HCT116 (cell line): ENCODE data around the gene TACC2. TPM values are rescaled to one million over a fixed set of nuclear protein-coding genes. Genes with fewer than 3 reads are reported as not detected.

ENCODE experiments used
- ATAC-seq: fragments of 200-7000 bp; cut with Tn5 transposase; 2 replicates; pipeline ENCODE4 v1.9.1; 2020; ENCODE audit warnings: mild to moderate bottlenecking, moderate library complexity
- BruUV-seq: library from RNA; stranded (reverse); fragments of 400-500 nt; replicated peaks from 2 replicates; lab custom pipeline; 2021; lab: Mats Ljungman, UMichigan
- CTCF ChIA-PET: fragments of 300-600 bp; sonication (Branson Sonifier 250); formaldehyde crosslinking; loops from one replicate; lab custom pipeline; 2021; ENCODE audit warnings: antibody characterized with exemption; lab: Charles Lee
- POLR2A ChIA-PET: fragments of 300-600, 350-600 bp; sonication (Branson Sonifier 250); formaldehyde crosslinking; loops from one replicate; lab custom pipeline; 2021; ENCODE audit warnings: antibody characterized with exemption; lab: Charles Lee
- RAD21 ChIA-PET, 2 experiments: fragments of 300-600 bp; sonication (Branson Sonifier 250); formaldehyde crosslinking; loops; one replicate each; lab custom pipeline; 2023; ENCODE audit warnings: low total read pairs in 2 of 2; ENCODE audit not compliant: uncharacterized antibody in 2 of 2, unreplicated experiment in 2 of 2, low non-redundant PET in 1 of 2; lab: Charles Lee
- DNase-seq: peaks from one replicate; pipeline ENCODE4 v3.0.0-alpha.2; 2010; ENCODE audit warnings: low read depth, low spot score
- H2AFZ ChIP-seq: fragments of 200-600 bp; shearing (Covaris generic), sonication (generic); 2 replicates; pipeline ENCODE4 v1.6.1; 2017; ENCODE audit warnings: low read depth, mixed run types, mixed read lengths, antibody characterized with exemption, low read length; ENCODE audit not compliant: poor library complexity, severe bottlenecking
- H3K27ac ChIP-seq: 2 replicates; pipeline ENCODE4 v1.5.1; 2012; ENCODE audit warnings: low read depth, low read length
- H3K27me3 ChIP-seq: fragments of 200-600 bp; sonication (generic); 2 replicates; pipeline ENCODE4 v1.6.1; 2016; ENCODE audit warnings: mixed run types, low read length, mixed read lengths; ENCODE audit not compliant: insufficient read depth
- H3K36me3 ChIP-seq, 2 experiments: fragments of 200-500 bp in 1 of 2; fragments of 200-600 bp in 1 of 2; sonication (Bioruptor generic) in 1 of 2; sonication (generic) in 1 of 2; 2 replicates each; pipeline versions ENCODE4 v1.5.1 to v1.6.1; 2014 to 2016; ENCODE audit warnings: low read length in 2 of 2, inconsistent platforms in 1 of 2, mixed read lengths in 1 of 2, mixed run types in 1 of 2; ENCODE audit not compliant: insufficient read depth in 2 of 2, control insufficient read depth in 1 of 2
- H3K4me1 ChIP-seq, 2 experiments: fragments of 200-600 bp in 1 of 2; sonication (generic) in 1 of 2; 2 replicates each; pipeline versions ENCODE4 v1.5.1 to v1.6.1; 2012 to 2017; ENCODE audit warnings: low read length in 2 of 2, inconsistent platforms in 1 of 2, mild to moderate bottlenecking in 1 of 2, mixed read lengths in 1 of 2, mixed run types in 1 of 2, moderate library complexity in 1 of 2; ENCODE audit not compliant: insufficient read depth in 2 of 2, control insufficient read depth in 1 of 2
- H3K4me2 ChIP-seq: fragments of 200-600 bp; sonication (generic); 2 replicates; pipeline ENCODE4 v1.6.1; 2017; ENCODE audit warnings: mixed run types, low read length, mixed read lengths
- H3K4me3 ChIP-seq, 2 experiments: fragments of 200-600 bp in 1 of 2; sonication (generic) in 1 of 2; replicated peaks in 1 of 2; 2 replicates each; pipeline ENCODE4 v1.5.1; 2011 to 2016; ENCODE audit warnings: low read length in 2 of 2, control low read depth in 1 of 2, low read depth in 1 of 2, mild to moderate bottlenecking in 1 of 2, mixed read lengths in 1 of 2, mixed run types in 1 of 2
- H3K79me2 ChIP-seq: fragments of 200-600 bp; sonication (generic); 2 replicates; pipeline ENCODE4 v1.6.1; 2017; ENCODE audit warnings: mild to moderate bottlenecking, mixed run types, low read length, moderate library complexity, mixed read lengths; ENCODE audit not compliant: insufficient read depth
- H3K9ac ChIP-seq: fragments of 200-600 bp; sonication (generic); 2 replicates; pipeline ENCODE4 v1.6.1; 2016; ENCODE audit warnings: low read length, mixed read lengths
- H3K9me2 ChIP-seq: fragments of 200-600 bp; sonication (generic), shearing (Covaris generic); 2 replicates; pipeline ENCODE4 v1.6.1; 2017; ENCODE audit warnings: mixed run types, mild to moderate bottlenecking, moderate library complexity; ENCODE audit not compliant: insufficient read depth
- H3K9me3 ChIP-seq, 2 experiments: fragments of 200-500 bp in 1 of 2; fragments of 200-600 bp in 1 of 2; sonication (Bioruptor generic) in 1 of 2; sonication (generic) in 1 of 2; 2 replicates each; pipeline ENCODE4 v1.6.1; 2014 to 2017; ENCODE audit warnings: low read length in 2 of 2, mixed read lengths in 2 of 2, inconsistent platforms in 1 of 2, low read depth in 1 of 2, mild to moderate bottlenecking in 1 of 2, mixed run types in 1 of 2, moderate library complexity in 1 of 2; ENCODE audit not compliant: control insufficient read depth in 1 of 2, insufficient read depth in 1 of 2
- H4K20me1 ChIP-seq: fragments of 200-600 bp; sonication (generic), shearing (Covaris generic); 2 replicates; pipeline ENCODE4 v1.6.1; 2017; ENCODE audit warnings: mixed run types, mild to moderate bottlenecking, moderate library complexity; ENCODE audit not compliant: insufficient read depth
- CBX3 ChIP-seq: IDR thresholded peaks from 2 replicates; pipeline ENCODE4 v1.6.1; 2012; ENCODE audit warnings: low read depth
- ELF1 ChIP-seq: IDR thresholded peaks from 2 replicates; pipeline ENCODE4 v1.6.1; 2012; ENCODE audit warnings: low read depth, borderline replicate concordance
- EZH2 ChIP-seq: fragments of 200-600 bp; sonication (generic); IDR thresholded peaks from 2 replicates; pipeline ENCODE4 v1.6.1; 2017; ENCODE audit warnings: antibody characterized with exemption, mixed run types
- EZH2phosphoT487 ChIP-seq: fragments of 200-600 bp; IDR thresholded peaks from 2 replicates; pipeline ENCODE4 v1.6.1; 2018; ENCODE audit warnings: antibody characterized with exemption, borderline replicate concordance
- JUND ChIP-seq: IDR thresholded peaks from 2 replicates; pipeline ENCODE4 v1.6.1; 2012
- POLR2A ChIP-seq: IDR thresholded peaks from 2 replicates; pipeline ENCODE4 v1.7.0; 2011; ENCODE audit warnings: borderline replicate concordance; ENCODE audit not compliant: insufficient read depth, insufficient read length; ENCODE audit errors: extremely low read depth
- POLR2AphosphoS5 ChIP-seq: IDR thresholded peaks from 2 replicates; pipeline ENCODE4 v1.6.1; 2011; ENCODE audit warnings: mild to moderate bottlenecking, low read depth, low read length, moderate library complexity
- SP1 ChIP-seq: IDR thresholded peaks from 2 replicates; pipeline ENCODE4 v1.6.1; 2012; ENCODE audit warnings: low read depth
- YY1 ChIP-seq: IDR thresholded peaks from 2 replicates; pipeline ENCODE4 v1.6.1; 2011; ENCODE audit warnings: low read length, low read depth, moderate library complexity, mild to moderate bottlenecking; ENCODE audit not compliant: insufficient replicate concordance; ENCODE audit errors: extremely low read depth
- ZNF274 ChIP-seq: fragments of 200-500 bp; sonication (Bioruptor generic); IDR thresholded peaks from 2 replicates; pipeline ENCODE4 v1.6.1; 2014; ENCODE audit warnings: mild to moderate bottlenecking, low read depth, low read length, inconsistent platforms
- intact Hi-C: fragments of 100-400 bp; cut with micrococcal nuclease; formaldehyde crosslinking; loops from 2 replicates; pipeline ENCODE4 v1.10.0; 2022
- total RNA-seq: library from RNA; stranded (reverse); gene quantifications from one replicate; pipeline ENCODE4 v1.2.1, GENCODE V29; 2021; ENCODE audit not compliant: unreplicated experiment
- TF ChIP-seq, protein P1 (sequence below): IDR thresholded peaks from 2 replicates; pipeline ENCODE4 v1.6.1; 2012; ENCODE audit warnings: low read depth
- TF ChIP-seq, protein P2 (sequence below): IDR thresholded peaks from 2 replicates; pipeline ENCODE4 v1.6.1; 2011; ENCODE audit warnings: mild to moderate bottlenecking, low read length, moderate library complexity; ENCODE audit not compliant: insufficient replicate concordance; ENCODE audit errors: extremely low read depth

TACC2 gene
- total RNA-seq, 1 experiment from 2014 or later = 38.6 TPM

- no peaks in the 10 kb centered on the region for H3K9me2 ChIP-seq
- H3K9ac ChIP-seq = no peak overlapping the region
- H3K4me1 ChIP-seq = no peaks in the 10 kb centered on the region
- CTCF ChIA-PET = no interaction called here
- H3K9me3 ChIP-seq = no peaks in the 10 kb centered on the region
- H3K27me3 ChIP-seq = no peaks in the 10 kb centered on the region
- no peak overlapping the region for H3K27ac ChIP-seq
- intact Hi-C loops = no loop called here
- no peaks in the 10 kb centered on the region for H3K79me2 ChIP-seq
- DNase-seq (no peak), ATAC-seq (no peak)
- BruUV-seq = no TSS peak
- H2AFZ ChIP-seq = no peak overlapping the region
- H3K4me3 ChIP-seq = no peak overlapping the region
- H3K4me2 ChIP-seq = no peak overlapping the region
- peaks cover 0 to 3% of the 10 kb centered on the region in 2 experiments; a peak in 2 of 4 replicates for H3K36me3 ChIP-seq
- RAD21 ChIA-PET = no interaction called here
- POLR2A ChIA-PET = no interaction called here
- TF ChIP-seq ELF1 (no peak), ZNF274 (no peak), CBX3 (no peak), YY1 (no peak), SP1 (no peak), EZH2phosphoT487 (no peak), POLR2A (no peak), JUND (no peak), POLR2AphosphoS5 (no peak), EZH2 (no peak)
- TF ChIP-seq, protein P1, sequence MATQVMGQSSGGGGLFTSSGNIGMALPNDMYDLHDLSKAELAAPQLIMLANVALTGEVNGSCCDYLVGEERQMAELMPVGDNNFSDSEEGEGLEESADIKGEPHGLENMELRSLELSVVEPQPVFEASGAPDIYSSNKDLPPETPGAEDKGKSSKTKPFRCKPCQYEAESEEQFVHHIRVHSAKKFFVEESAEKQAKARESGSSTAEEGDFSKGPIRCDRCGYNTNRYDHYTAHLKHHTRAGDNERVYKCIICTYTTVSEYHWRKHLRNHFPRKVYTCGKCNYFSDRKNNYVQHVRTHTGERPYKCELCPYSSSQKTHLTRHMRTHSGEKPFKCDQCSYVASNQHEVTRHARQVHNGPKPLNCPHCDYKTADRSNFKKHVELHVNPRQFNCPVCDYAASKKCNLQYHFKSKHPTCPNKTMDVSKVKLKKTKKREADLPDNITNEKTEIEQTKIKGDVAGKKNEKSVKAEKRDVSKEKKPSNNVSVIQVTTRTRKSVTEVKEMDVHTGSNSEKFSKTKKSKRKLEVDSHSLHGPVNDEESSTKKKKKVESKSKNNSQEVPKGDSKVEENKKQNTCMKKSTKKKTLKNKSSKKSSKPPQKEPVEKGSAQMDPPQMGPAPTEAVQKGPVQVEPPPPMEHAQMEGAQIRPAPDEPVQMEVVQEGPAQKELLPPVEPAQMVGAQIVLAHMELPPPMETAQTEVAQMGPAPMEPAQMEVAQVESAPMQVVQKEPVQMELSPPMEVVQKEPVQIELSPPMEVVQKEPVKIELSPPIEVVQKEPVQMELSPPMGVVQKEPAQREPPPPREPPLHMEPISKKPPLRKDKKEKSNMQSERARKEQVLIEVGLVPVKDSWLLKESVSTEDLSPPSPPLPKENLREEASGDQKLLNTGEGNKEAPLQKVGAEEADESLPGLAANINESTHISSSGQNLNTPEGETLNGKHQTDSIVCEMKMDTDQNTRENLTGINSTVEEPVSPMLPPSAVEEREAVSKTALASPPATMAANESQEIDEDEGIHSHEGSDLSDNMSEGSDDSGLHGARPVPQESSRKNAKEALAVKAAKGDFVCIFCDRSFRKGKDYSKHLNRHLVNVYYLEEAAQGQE = no peak
- TF ChIP-seq, protein P2, sequence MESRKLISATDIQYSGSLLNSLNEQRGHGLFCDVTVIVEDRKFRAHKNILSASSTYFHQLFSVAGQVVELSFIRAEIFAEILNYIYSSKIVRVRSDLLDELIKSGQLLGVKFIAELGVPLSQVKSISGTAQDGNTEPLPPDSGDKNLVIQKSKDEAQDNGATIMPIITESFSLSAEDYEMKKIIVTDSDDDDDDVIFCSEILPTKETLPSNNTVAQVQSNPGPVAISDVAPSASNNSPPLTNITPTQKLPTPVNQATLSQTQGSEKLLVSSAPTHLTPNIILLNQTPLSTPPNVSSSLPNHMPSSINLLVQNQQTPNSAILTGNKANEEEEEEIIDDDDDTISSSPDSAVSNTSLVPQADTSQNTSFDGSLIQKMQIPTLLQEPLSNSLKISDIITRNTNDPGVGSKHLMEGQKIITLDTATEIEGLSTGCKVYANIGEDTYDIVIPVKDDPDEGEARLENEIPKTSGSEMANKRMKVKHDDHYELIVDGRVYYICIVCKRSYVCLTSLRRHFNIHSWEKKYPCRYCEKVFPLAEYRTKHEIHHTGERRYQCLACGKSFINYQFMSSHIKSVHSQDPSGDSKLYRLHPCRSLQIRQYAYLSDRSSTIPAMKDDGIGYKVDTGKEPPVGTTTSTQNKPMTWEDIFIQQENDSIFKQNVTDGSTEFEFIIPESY = no peak
- no peaks in the 10 kb centered on the region for H4K20me1 ChIP-seq
Measured at GRCh38 chr10:122213364-122213763, 224.4 kb downstream of the TACC2 start.
